ENCODE results near the gene EP400.

DNA sequence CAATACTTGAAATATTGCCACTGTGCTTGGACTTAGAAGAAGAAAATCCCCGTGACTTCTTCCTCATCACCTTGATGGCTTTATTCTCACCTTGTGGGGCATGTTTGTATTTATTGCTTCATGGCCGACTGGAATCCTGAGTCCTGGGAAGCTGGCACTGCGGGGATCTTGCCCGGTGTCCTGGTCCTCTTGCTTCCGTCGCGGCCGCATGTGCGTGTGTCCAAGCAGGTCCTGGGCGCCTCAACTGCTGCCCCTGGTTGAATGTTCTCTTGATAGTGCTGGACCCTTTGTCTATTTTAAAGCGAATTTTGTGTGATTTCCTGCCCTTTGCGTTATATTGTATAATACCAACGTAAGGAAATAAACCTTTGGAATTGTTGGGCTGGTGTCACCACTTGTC is 27.0 kb upstream of the EP400 start:
- TF ChIP-seq EP300 (IDR thresholded peaks at IDR 0.05) = no peak
- no peak for TF ChIP-seq POLR2A (IDR thresholded peaks at IDR 0.05)
- TF ChIP-seq, protein P1, sequence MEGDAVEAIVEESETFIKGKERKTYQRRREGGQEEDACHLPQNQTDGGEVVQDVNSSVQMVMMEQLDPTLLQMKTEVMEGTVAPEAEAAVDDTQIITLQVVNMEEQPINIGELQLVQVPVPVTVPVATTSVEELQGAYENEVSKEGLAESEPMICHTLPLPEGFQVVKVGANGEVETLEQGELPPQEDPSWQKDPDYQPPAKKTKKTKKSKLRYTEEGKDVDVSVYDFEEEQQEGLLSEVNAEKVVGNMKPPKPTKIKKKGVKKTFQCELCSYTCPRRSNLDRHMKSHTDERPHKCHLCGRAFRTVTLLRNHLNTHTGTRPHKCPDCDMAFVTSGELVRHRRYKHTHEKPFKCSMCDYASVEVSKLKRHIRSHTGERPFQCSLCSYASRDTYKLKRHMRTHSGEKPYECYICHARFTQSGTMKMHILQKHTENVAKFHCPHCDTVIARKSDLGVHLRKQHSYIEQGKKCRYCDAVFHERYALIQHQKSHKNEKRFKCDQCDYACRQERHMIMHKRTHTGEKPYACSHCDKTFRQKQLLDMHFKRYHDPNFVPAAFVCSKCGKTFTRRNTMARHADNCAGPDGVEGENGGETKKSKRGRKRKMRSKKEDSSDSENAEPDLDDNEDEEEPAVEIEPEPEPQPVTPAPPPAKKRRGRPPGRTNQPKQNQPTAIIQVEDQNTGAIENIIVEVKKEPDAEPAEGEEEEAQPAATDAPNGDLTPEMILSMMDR (IDR thresholded peaks at IDR 0.05) = no peak
